H1 (cell line): Measurements from ENCODE around the gene ARAP3. TPM values are rescaled to one million over a fixed set of nuclear protein-coding genes. Genes with fewer than 3 reads are reported as not detected.
A peak's percentile ranks its signal among the peaks of the same experiment; 100 is the strongest.

ENCODE experiments used
- CTCF ChIA-PET: fragments of 300-600 bp; sonication (Branson Sonifier 250); formaldehyde crosslinking; loops from one replicate; lab custom pipeline; 2021; ENCODE audit not compliant: partially characterized antibody; lab: Charles Lee
- POLR2A ChIA-PET: fragments of 300-600 bp; sonication (Branson Sonifier 250); formaldehyde crosslinking; loops from one replicate; lab custom pipeline; 2021; ENCODE audit warnings: inconsistent platforms; ENCODE audit not compliant: partially characterized antibody; lab: Charles Lee
- DNase-seq, 2 experiments: peaks; one replicate each; pipeline versions ENCODE4 v3.0.0 to v3.0.0-alpha.2; 2010 to 2022; ENCODE audit warnings: low spot score in 2 of 2, low read depth in 1 of 2, mixed read lengths in 1 of 2
- FAIRE-seq: peaks from 2 replicates; lab custom pipeline; 2011; peaks lifted over from hg19 to GRCh38; lab: Jason Lieb, UNC
- H2AFZ ChIP-seq: 2 replicates; pipeline ENCODE4 v1.8.1; 2012; ENCODE audit warnings: low read length, inconsistent platforms
- H2AK5ac ChIP-seq: 2 replicates; pipeline ENCODE4 v1.6.1; 2013; ENCODE audit warnings: low read depth, low read length
- H2BK120ac ChIP-seq: replicated peaks from 2 replicates; pipeline ENCODE3; 2013; ENCODE audit warnings: low read depth, low read length, inconsistent platforms
- H2BK12ac ChIP-seq: 2 replicates; pipeline ENCODE4 v1.6.1; 2013; ENCODE audit warnings: low read depth, low read length
- H2BK15ac ChIP-seq: 2 replicates; pipeline ENCODE4 v1.6.1; 2013; ENCODE audit warnings: low read length
- H2BK20ac ChIP-seq: 2 replicates; pipeline ENCODE4 v1.6.1; 2013; ENCODE audit warnings: low read length
- H2BK5ac ChIP-seq: 2 replicates; pipeline ENCODE4 v1.6.1; 2013; ENCODE audit warnings: low read depth, low read length
- H3K14ac ChIP-seq: 2 replicates; pipeline ENCODE4 v1.6.1; 2013; ENCODE audit warnings: inconsistent platforms; ENCODE audit not compliant: insufficient read length
- H3K18ac ChIP-seq: 2 replicates; pipeline ENCODE4 v1.6.1; 2013; ENCODE audit warnings: low read length; ENCODE audit errors: extremely low read depth
- H3K23ac ChIP-seq: 2 replicates; pipeline ENCODE4 v1.6.1; 2013; ENCODE audit warnings: inconsistent platforms; ENCODE audit not compliant: insufficient read length
- H3K23me2 ChIP-seq: 2 replicates; pipeline ENCODE4 v1.6.1; 2013; ENCODE audit warnings: low read depth, low read length
- H3K27ac ChIP-seq: 2 replicates; pipeline ENCODE4 v1.6.1; 2011; ENCODE audit warnings: low read depth, low read length, inconsistent platforms
- H3K27me3 ChIP-seq, 4 experiments: replicated peaks in 1 of 4; 1 replicate in 1 of 4; 2 replicates in 3 of 4; pipeline versions ENCODE4 v1.6.1 to v1.8.1; 2011 to 2013; ENCODE audit warnings: low read length in 3 of 4, mild to moderate bottlenecking in 3 of 4, inconsistent platforms in 2 of 4, mixed read lengths in 2 of 4, moderate library complexity in 1 of 4; ENCODE audit not compliant: control insufficient read depth in 3 of 4, insufficient read depth in 3 of 4; ENCODE audit errors: extremely low read depth in 1 of 4
- H3K36me3 ChIP-seq, 4 experiments: 2 replicates each; pipeline versions ENCODE4 v1.6.1 to v1.8.1; 2011 to 2013; ENCODE audit warnings: mild to moderate bottlenecking in 4 of 4, low read length in 3 of 4, moderate library complexity in 2 of 4, control low read depth in 1 of 4, inconsistent platforms in 1 of 4; ENCODE audit not compliant: insufficient read depth in 4 of 4, control insufficient read depth in 2 of 4
- H3K4ac ChIP-seq: replicated peaks from 2 replicates; pipeline ENCODE3; 2013; ENCODE audit warnings: low read length, low read depth, mixed read lengths, inconsistent platforms; ENCODE audit not compliant: insufficient read length
- H3K4me1 ChIP-seq, 4 experiments: replicated peaks in 1 of 4; 1 replicate in 1 of 4; 2 replicates in 3 of 4; pipeline versions ENCODE4 v1.6.1 to v1.8.1; 2011 to 2013; ENCODE audit warnings: low read length in 3 of 4, inconsistent platforms in 2 of 4, mixed read lengths in 1 of 4; ENCODE audit not compliant: insufficient read depth in 4 of 4, control insufficient read depth in 3 of 4
- H3K4me2 ChIP-seq, 2 experiments: 2 replicates each; pipeline versions ENCODE4 v1.6.1 to v1.8.1; 2011 to 2013; ENCODE audit warnings: low read depth in 2 of 2, low read length in 2 of 2, control low read depth in 1 of 2, inconsistent platforms in 1 of 2, mild to moderate bottlenecking in 1 of 2; ENCODE audit not compliant: insufficient read depth in 1 of 2
- H3K4me3 ChIP-seq, 4 experiments: fragments of 200-600, 300-600 bp in 1 of 4; sonication (generic), shearing (Covaris generic), sonication (Bioruptor Twin) in 1 of 4; 2 replicates each; pipeline versions ENCODE4 v1.5.1 to v1.8.1; 2011 to 2016; ENCODE audit warnings: low read length in 4 of 4, low read depth in 3 of 4, control low read depth in 2 of 4, inconsistent platforms in 2 of 4, mild to moderate bottlenecking in 2 of 4, mixed read lengths in 1 of 4, moderate library complexity in 1 of 4; ENCODE audit not compliant: insufficient read depth in 2 of 4; ENCODE audit errors: extremely low read depth in 1 of 4
- H3K56ac ChIP-seq: replicated peaks from 2 replicates; pipeline ENCODE3; 2013; ENCODE audit warnings: low read depth, mild to moderate bottlenecking, mixed read lengths, low read length, inconsistent platforms; ENCODE audit not compliant: insufficient read length
- H3K79me1 ChIP-seq: 2 replicates; pipeline ENCODE4 v1.6.1; 2013; ENCODE audit warnings: low read depth, low read length, control low read depth
- H3K79me2 ChIP-seq, 2 experiments: 2 replicates each; pipeline versions ENCODE4 v1.6.1 to v1.8.1; 2012 to 2013; ENCODE audit warnings: low read length in 2 of 2, mild to moderate bottlenecking in 2 of 2, inconsistent platforms in 1 of 2; ENCODE audit not compliant: insufficient read depth in 2 of 2, control insufficient read depth in 1 of 2
- H3K9ac ChIP-seq, 4 experiments: replicated peaks in 1 of 4; 1 replicate in 1 of 4; 2 replicates in 3 of 4; pipeline versions ENCODE4 v1.6.1 to v1.8.1; 2011 to 2013; ENCODE audit warnings: low read depth in 3 of 4, low read length in 3 of 4, control low read depth in 2 of 4, mild to moderate bottlenecking in 2 of 4, moderate library complexity in 2 of 4, inconsistent platforms in 1 of 4; ENCODE audit errors: extremely low read depth in 1 of 4
- H3K9me3 ChIP-seq, 2 experiments: 2 replicates each; pipeline versions ENCODE4 v1.6.1 to v1.8.1; 2012 to 2013; ENCODE audit warnings: mild to moderate bottlenecking in 2 of 2, moderate library complexity in 2 of 2, control low read depth in 1 of 2, inconsistent platforms in 1 of 2, low read depth in 1 of 2, low read length in 1 of 2, mixed read lengths in 1 of 2; ENCODE audit not compliant: insufficient read depth in 2 of 2
- H4K20me1 ChIP-seq, 2 experiments: replicated peaks in 1 of 2; 2 replicates each; pipeline versions ENCODE3 to v1.8.1; 2011 to 2013; ENCODE audit warnings: inconsistent platforms in 2 of 2, low read length in 2 of 2, mild to moderate bottlenecking in 1 of 2; ENCODE audit not compliant: insufficient read depth in 2 of 2, control insufficient read depth in 1 of 2
- H4K5ac ChIP-seq: 2 replicates; pipeline ENCODE4 v1.6.1; 2013; ENCODE audit warnings: low read length, low read depth, mixed read lengths, inconsistent platforms; ENCODE audit not compliant: insufficient read length
- H4K8ac ChIP-seq: 2 replicates; pipeline ENCODE4 v1.8.0; 2013; ENCODE audit warnings: mild to moderate bottlenecking, moderate library complexity, low read length, inconsistent platforms; ENCODE audit not compliant: insufficient read depth; ENCODE audit errors: extremely low read depth
- H4K91ac ChIP-seq: replicated peaks from 2 replicates; pipeline ENCODE3; 2013; ENCODE audit warnings: low read length, mixed read lengths, inconsistent platforms; ENCODE audit not compliant: insufficient read length
- JUND ChIP-seq: IDR thresholded peaks from 2 replicates; pipeline ENCODE4 v1.6.1; 2011; ENCODE audit warnings: mild to moderate bottlenecking, improper control_type of control experiment, low read length
- KDM1A ChIP-seq: fragments of 200-600, 300-600 bp; sonication (generic); IDR thresholded peaks from 2 replicates; pipeline ENCODE4 v1.7.1; 2016; ENCODE audit warnings: mild to moderate bottlenecking, low read length, borderline replicate concordance
- TAF7 ChIP-seq: optimal IDR thresholded peaks from 2 replicates; pipeline ENCODE3; 2011; ENCODE audit warnings: low read depth, mild to moderate bottlenecking, inconsistent platforms, low read length, moderate library complexity, borderline replicate concordance
- WGBS, 2 experiments: shearing (Covaris generic) in 1 of 2; methylation state at CpG; one replicate each; pipeline versions ENCODE4 v1.1.6 to v1.1.7; 2013 to 2015; ENCODE audit warnings: low lambda C conversion rate in 2 of 2, mixed read lengths in 2 of 2, inconsistent platforms in 1 of 2, low coverage in 1 of 2, missing lambda C conversion rate in 1 of 2; ENCODE audit not compliant: insufficient replicate concordance in 2 of 2, insufficient coverage in 1 of 2, insufficient read length in 1 of 2; ENCODE audit errors: extremely low coverage in 1 of 2, missing lambda C conversion rate in 1 of 2; 5-methylcytosine and 5-hydroxymethylcytosine counted together
- polyA plus RNA-seq, 7 experiments: library from polyadenylated mRNA; depleted of rRNA in 3 of 7; stranded (reverse) in 5 of 7; unstranded in 2 of 7; fragments of >200 nt in 5 of 7; fragments of 200-250 nt in 2 of 7; gene quantifications; 1 replicate in 5 of 7; 2 replicates in 1 of 7; 4 replicates in 1 of 7; pipeline versions ENCODE4 v1.2.1 to v1.2.3, GENCODE V29; 2011 to 2013; ENCODE audit warnings: missing spikeins in 2 of 7, mixed read lengths in 2 of 7
- total RNA-seq: library from RNA; stranded (reverse); fragmentation: NEBNext Ultra II Directional; extraction: Animal tissue kit (Norgen Biotek cat#: 25700); gene quantifications from 2 replicates; pipeline ENCODE4 v1.2.1, GENCODE V29; 2021

Gene ARAP3
- total and polyA plus RNA-seq, 2 of the 8 experiments (the other 6 are each of a cell fraction or from before 2014, with no cell fraction given) = 14.4 to 48.6 TPM

GRCh38 chr5:141686648-141687416 is 4.8 kb upstream of the ARAP3 start:
- CTCF ChIA-PET = interaction anchor here (0.7 to 1.9 kb wide), 12 partner anchors 15 to 502 kb away, joined by 3 to 11 read pairs (median 4); partner anchors contain the start of gene PCDH1

More at GRCh38 chr5:141686648-141687416, 4.8 kb upstream of the ARAP3 start:
- Histone ChIP-seq H4K91ac (no peak overlapping the region), H3K18ac (no peak overlapping the region), H4K8ac (no peak overlapping the region; the same call in 1 of the 2 replicates), H3K27ac (no peak overlapping the region), H2BK120ac (no peak overlapping the region), H3K4ac (no peak overlapping the region), H3K4me3 (no peak overlapping the region), H2AK5ac (no peak overlapping the region; the same call in 1 of the 2 replicates), H3K56ac (no peak overlapping the region), H3K14ac (no peak overlapping the region), H3K79me2 (no peaks in the 10 kb centered on the region), H2BK20ac (no peak overlapping the region), H2BK12ac (peak overlapping the region; percentile 77; the same call in 1 of the 2 replicates), H4K20me1 (no peaks in the 10 kb centered on the region), H4K5ac (no peak overlapping the region), H3K23me2 (peaks cover 8% of the 10 kb centered on the region; the same call in 1 of the 2 replicates), H3K36me3 (no peaks in the 10 kb centered on the region), H3K4me2 (no peak overlapping the region), H3K79me1 (no peaks in the 10 kb centered on the region), H3K27me3 (peaks cover 0 to 8% (median 2%) of the 10 kb centered on the region in 4 experiments; a peak in 2 of 7 replicates), H3K23ac (no peak overlapping the region), H2BK5ac (no peak overlapping the region), H3K4me1 (peaks cover 5 to 10% (median 8%) of the 10 kb centered on the region in 4 experiments; a peak in 6 of 7 replicates), H2AFZ (no peak overlapping the region), H3K9me3 (no peaks in the 10 kb centered on the region), H3K9ac (no peak overlapping the region), H2BK15ac (no peak overlapping the region; the same call in 1 of the 2 replicates)
- FAIRE-seq = no peak
- TF ChIP-seq KDM1A (peak; percentile 75; the same call in 1 of the 2 replicates), JUND (peak; percentile 48; the same call in 1 of the 2 replicates), TAF7 (no peak)
- POLR2A ChIA-PET = interaction anchor here (1.1 to 1.2 kb wide), 2 partner anchors 13 to 22 kb away, joined by 3 read pairs; no protein-coding TSS in a partner anchor
- DNase-seq = no peak
- 82% methylated on average over 3 of the region's 3 CpGs; no CpG with 5 or more reads in 1 of the 2 experiments for WGBS, 2 experiments
